HG02884 (cell line): ENCODE measurements around the gene ZNF462.
"Not testable (repeated sequence)": the region's sequence is repeated elsewhere in the genome, so short reads cannot be mapped to it uniquely, and the experiment has no call there.

Experiments used
- ATAC-seq: cut with Tn5 transposase; IDR thresholded peaks from one replicate; pipeline ENCODE4 v1.9.1; 2021; ENCODE audit warnings: mild to moderate bottlenecking, moderate library complexity; ENCODE audit not compliant: unreplicated experiment

ZNF462 gene

GRCh38 chr9:106885451-106885850 lies 22.5 kb downstream of the ZNF462 start:
- no peak for ATAC-seq

- ATAC-seq = no peak
These were observed 23.4 kb downstream of the ZNF462 start for GRCh38 chr9:106886111-106887046.

- ATAC-seq = no peak
These were observed 24.1 kb downstream of the ZNF462 start for GRCh38 chr9:106887066-106887465.

- no peak for ATAC-seq
These were observed 26.2 kb downstream of the ZNF462 start for GRCh38 chr9:106889061-106889590.

GRCh38 chr9:106890608-106891007 lies 27.6 kb downstream of the ZNF462 start:
- ATAC-seq = no peak

GRCh38 chr9:106891286-106891685 lies 28.3 kb downstream of the ZNF462 start:
- ATAC-seq = no peak

GRCh38 chr9:106892632-106893031 lies 29.7 kb downstream of the ZNF462 start:
- ATAC-seq = no peak

- no peak for ATAC-seq
These were observed 30.1 kb downstream of the ZNF462 start for GRCh38 chr9:106893088-106893487.

GRCh38 chr9:106896695-106897094 lies 33.7 kb downstream of the ZNF462 start:
- ATAC-seq = no peak

- ATAC-seq = no peak
These were observed 34.3 kb downstream of the ZNF462 start for GRCh38 chr9:106897236-106897635.

- no peak for ATAC-seq
These were observed 34.8 kb downstream of the ZNF462 start for GRCh38 chr9:106897751-106898150.

- not testable (repeated sequence) for ATAC-seq
These were observed 37.6 kb downstream of the ZNF462 start for GRCh38 chr9:106900523-106900922.

- no peak for ATAC-seq
These were observed 43.2 kb downstream of the ZNF462 start for GRCh38 chr9:106906129-106906528.

GRCh38 chr9:106911951-106912350 lies 49.0 kb downstream of the ZNF462 start:
- no peak for ATAC-seq

GRCh38 chr9:106913276-106913675 lies 50.3 kb downstream of the ZNF462 start:
- ATAC-seq = no peak

GRCh38 chr9:106915851-106916250 lies 52.9 kb downstream of the ZNF462 start:
- ATAC-seq = no peak

GRCh38 chr9:106916466-106917235 lies 53.7 kb downstream of the ZNF462 start:
- ATAC-seq = no peak

- no peak for ATAC-seq
These were observed 56.0 kb downstream of the ZNF462 start for GRCh38 chr9:106918825-106919509.

GRCh38 chr9:106920091-106920490 lies 57.1 kb downstream of the ZNF462 start:
- ATAC-seq = no peak

GRCh38 chr9:106920701-106921283 lies 57.8 kb downstream of the ZNF462 start:
- ATAC-seq = no peak
